IMR-90 (cell line): ENCODE data around the gene PRXL2B.

Experiments
- CTCF ChIP-seq: conservative IDR thresholded peaks from 2 replicates; pipeline ENCODE4 v1.5.1; 2012; ENCODE audit warnings: mild to moderate bottlenecking, low read depth, low read length, improper control_type of control experiment
- MAZ ChIP-seq: IDR thresholded peaks from 2 replicates; pipeline ENCODE4 v1.6.1; 2012; ENCODE audit warnings: low read depth, mild to moderate bottlenecking, low read length, improper control_type of control experiment, moderate library complexity, borderline replicate concordance
- POLR2A ChIP-seq: IDR thresholded peaks from 2 replicates; pipeline ENCODE4 v1.6.1; 2012; ENCODE audit warnings: mild to moderate bottlenecking, low read depth, low read length
- RFX5 ChIP-seq: IDR thresholded peaks from 2 replicates; pipeline ENCODE4 v1.8.0; 2012; ENCODE audit warnings: low read depth, mild to moderate bottlenecking, low read length, moderate library complexity

GRCh38 chr1:2541619-2542245 lies 44.8 kb upstream of the PRXL2B start:
- no peak for TF ChIP-seq MAZ
- TF ChIP-seq RFX5 = no peak
- no peak for TF ChIP-seq POLR2A
- TF ChIP-seq CTCF = no peak
